ENCODE measurements around the gene KIZ.

The KIZ gene

GRCh38 chr20:21294755-21295154 is 168.9 kb downstream of the KIZ start:
- no peak for TF ChIP-seq CTCF (IDR thresholded peaks at IDR 0.05; ENCODE audit: extremely low read depth, insufficient read depth, missing control alignments)
- in situ Hi-C loops (cut with MboI; ENCODE audit: low pct_unique_long_range_greater_than_20kb, low sequenced_read_pairs, unreplicated experiment): no loop called here
- DNase-seq (ENCODE audit: low spot score): no peak

All from GM13977 (cell line).